Measurements from ENCODE around the gene ALPK1. TPM values are rescaled to one million over a fixed set of nuclear protein-coding genes. Genes with fewer than 3 reads are reported as not detected.
A peak's percentile ranks its signal among the peaks of the same experiment; 100 is the strongest.

ALPK1 gene
- polyA plus RNA-seq, 3 donors: 5.3 to 14.2 (median 8.1) TPM

DNA sequence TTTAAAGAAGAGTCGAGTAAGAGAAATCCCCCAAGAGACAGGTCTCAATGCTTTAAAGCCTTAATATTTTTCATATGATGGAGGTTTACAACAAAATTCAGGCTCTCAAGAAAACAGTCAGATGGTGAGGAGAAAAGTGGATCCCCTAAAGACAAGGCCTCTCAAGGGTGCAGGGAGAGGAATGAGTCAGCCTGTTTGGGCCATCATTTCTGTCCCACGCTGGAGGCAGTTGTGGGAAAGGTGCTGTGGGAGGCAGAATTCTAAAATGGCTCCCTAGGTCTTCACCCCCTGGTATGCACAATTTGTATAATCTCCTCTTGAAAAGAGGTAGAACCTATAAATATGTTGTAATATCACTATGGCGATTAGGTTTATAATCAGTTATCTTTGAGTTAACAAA, 6.8 kb upstream of the ALPK1 start:
- TF ChIP-seq, protein P1, sequence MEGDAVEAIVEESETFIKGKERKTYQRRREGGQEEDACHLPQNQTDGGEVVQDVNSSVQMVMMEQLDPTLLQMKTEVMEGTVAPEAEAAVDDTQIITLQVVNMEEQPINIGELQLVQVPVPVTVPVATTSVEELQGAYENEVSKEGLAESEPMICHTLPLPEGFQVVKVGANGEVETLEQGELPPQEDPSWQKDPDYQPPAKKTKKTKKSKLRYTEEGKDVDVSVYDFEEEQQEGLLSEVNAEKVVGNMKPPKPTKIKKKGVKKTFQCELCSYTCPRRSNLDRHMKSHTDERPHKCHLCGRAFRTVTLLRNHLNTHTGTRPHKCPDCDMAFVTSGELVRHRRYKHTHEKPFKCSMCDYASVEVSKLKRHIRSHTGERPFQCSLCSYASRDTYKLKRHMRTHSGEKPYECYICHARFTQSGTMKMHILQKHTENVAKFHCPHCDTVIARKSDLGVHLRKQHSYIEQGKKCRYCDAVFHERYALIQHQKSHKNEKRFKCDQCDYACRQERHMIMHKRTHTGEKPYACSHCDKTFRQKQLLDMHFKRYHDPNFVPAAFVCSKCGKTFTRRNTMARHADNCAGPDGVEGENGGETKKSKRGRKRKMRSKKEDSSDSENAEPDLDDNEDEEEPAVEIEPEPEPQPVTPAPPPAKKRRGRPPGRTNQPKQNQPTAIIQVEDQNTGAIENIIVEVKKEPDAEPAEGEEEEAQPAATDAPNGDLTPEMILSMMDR (IDR thresholded peaks at IDR 0.05): no peak
- Histone ChIP-seq H3K4me3 (replicated peaks in 1 of 3; ENCODE audit: low read depth in 2 of 3, low read length in 3 of 3) (no peak overlapping the region), H3K9me3 (replicated peaks in 1 of 2; ENCODE audit: control insufficient read depth in 1 of 2, insufficient read depth in 1 of 2, low read length in 2 of 2) (no peaks in the 10 kb centered on the region), H3K79me2 (ENCODE audit: insufficient read depth, low read length) (peaks cover 11% of the 10 kb centered on the region), H3K36me3 (replicated peaks in 1 of 2; ENCODE audit: control insufficient read depth in 1 of 2, insufficient read depth in 2 of 2, low read length in 2 of 2) (no peaks in the 10 kb centered on the region), H3K9ac (ENCODE audit: insufficient read depth, low read length, poor library complexity, severe bottlenecking) (no peak overlapping the region), H3K27me3 (ENCODE audit: control insufficient read depth in 2 of 2, insufficient read depth in 2 of 2, low read length in 2 of 2) (no peaks in the 10 kb centered on the region), H3K4me2 (replicated peaks; ENCODE audit: extremely low read depth, low read length, poor library complexity, severe bottlenecking) (no peak overlapping the region), H4K20me1 (ENCODE audit: insufficient read depth, low read length) (no peaks in the 10 kb centered on the region), H2AFZ (ENCODE audit: insufficient read depth, low read depth, low read length, poor library complexity, severe bottlenecking) (no peak overlapping the region), H3K4me1 (ENCODE audit: control insufficient read depth in 1 of 2, insufficient read depth in 2 of 2, low read length in 2 of 2) (peaks cover 20 to 36% of the 10 kb centered on the region in 2 donors), H3K27ac (ENCODE audit: low read depth in 1 of 2, low read length in 2 of 2) (no peak overlapping the region)
- no peak for DNase-seq
- no peak overlapping the region for H3K4me3 Mint-ChIP-seq
- peaks cover 0 to 1% (median 0%) of the 10 kb centered on the region in 3 donors for H3K27me3 Mint-ChIP-seq (ENCODE audit: low read depth in 3 of 3)
- no peaks in the 10 kb centered on the region for H3K36me3 Mint-ChIP-seq
- intact Hi-C loops (cut with micrococcal nuclease): no loop called here
- WGBS (ENCODE audit: insufficient coverage): no CpG with 5 or more reads among the region's 3 CpGs
- H3K27ac Mint-ChIP-seq: peak overlapping the region in 1 of 7 donors; percentile 44
- peaks cover 38% of the 10 kb centered on the region for H3K4me1 Mint-ChIP-seq
- H3K9me3 Mint-ChIP-seq: no peaks in the 10 kb centered on the region

DNA sequence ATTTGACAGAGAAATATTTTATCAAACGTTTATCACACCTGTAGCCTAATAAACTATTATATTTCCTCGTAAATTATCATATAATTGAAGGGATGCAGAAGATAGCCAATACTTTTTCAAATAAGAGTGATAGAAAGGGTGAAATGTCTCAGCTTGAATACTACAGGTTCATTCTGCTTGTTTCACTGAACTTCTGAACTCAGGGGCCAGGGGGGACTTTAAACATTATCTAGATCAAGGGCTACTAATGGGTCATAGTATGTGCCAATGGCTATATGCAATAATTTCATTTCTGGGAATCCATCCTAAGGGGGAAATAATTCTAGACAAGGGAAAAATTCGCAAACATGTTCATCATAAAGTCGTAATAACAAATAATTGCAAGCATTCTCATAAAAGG, 2.6 kb downstream of the ALPK1 start:
- Histone ChIP-seq H3K9ac (ENCODE audit: insufficient read depth, low read length, poor library complexity, severe bottlenecking) (no peak overlapping the region), H4K20me1 (ENCODE audit: insufficient read depth, low read length) (no peaks in the 10 kb centered on the region), H3K4me2 (replicated peaks; ENCODE audit: extremely low read depth, low read length, poor library complexity, severe bottlenecking) (no peak overlapping the region), H3K4me3 (replicated peaks in 1 of 3; ENCODE audit: low read depth in 2 of 3, low read length in 3 of 3) (no peak overlapping the region), H2AFZ (ENCODE audit: insufficient read depth, low read depth, low read length, poor library complexity, severe bottlenecking) (no peak overlapping the region), H3K27me3 (ENCODE audit: control insufficient read depth in 2 of 2, insufficient read depth in 2 of 2, low read length in 2 of 2) (no peaks in the 10 kb centered on the region), H3K4me1 (ENCODE audit: control insufficient read depth in 1 of 2, insufficient read depth in 2 of 2, low read length in 2 of 2) (peaks cover 25 to 52% of the 10 kb centered on the region in 2 donors), H3K27ac (ENCODE audit: low read depth in 1 of 2, low read length in 2 of 2) (no peak overlapping the region), H3K9me3 (replicated peaks in 1 of 2; ENCODE audit: control insufficient read depth in 1 of 2, insufficient read depth in 1 of 2, low read length in 2 of 2) (no peaks in the 10 kb centered on the region), H3K36me3 (replicated peaks in 1 of 2; ENCODE audit: control insufficient read depth in 1 of 2, insufficient read depth in 2 of 2, low read length in 2 of 2) (peaks cover 0 to 8% of the 10 kb centered on the region in 2 donors), H3K79me2 (ENCODE audit: insufficient read depth, low read length) (peaks cover 46% of the 10 kb centered on the region)
- no peaks in the 10 kb centered on the region for H3K36me3 Mint-ChIP-seq
- TF ChIP-seq, protein P1 (IDR thresholded peaks at IDR 0.05): no peak
- no peak overlapping the region for H3K4me3 Mint-ChIP-seq
- peak overlapping the region in 1 of 7 donors; percentile 58 for H3K27ac Mint-ChIP-seq
- intact Hi-C loops (cut with micrococcal nuclease): no loop called here
- no peaks in the 10 kb centered on the region for H3K27me3 Mint-ChIP-seq (ENCODE audit: low read depth in 3 of 3)
- DNase-seq: no peak
- H3K9me3 Mint-ChIP-seq: peaks cover 0 to under 1% (median 0%) of the 10 kb centered on the region in 7 donors
- peaks cover 30% of the 10 kb centered on the region for H3K4me1 Mint-ChIP-seq
- no CpG with 5 or more reads among the region's 4 CpGs for WGBS (ENCODE audit: insufficient coverage)

Data from CD14-positive monocyte (primary cell).